ENCODE data around the gene MKS1.

- TF ChIP-seq USF2 (IDR thresholded peaks at IDR 0.05; ENCODE audit: low read length) (no peak), POLR2A (IDR thresholded peaks at IDR 0.05; ENCODE audit: control extremely low read depth in 1 of 2, low read depth in 2 of 2, low read length in 2 of 2) (no peak), TBP (IDR thresholded peaks at IDR 0.05; ENCODE audit: low read depth, low read length) (no peak), SP1 (IDR thresholded peaks at IDR 0.05; ENCODE audit: low read depth, low read length) (no peak), SIX5 (IDR thresholded peaks at IDR 0.05; ENCODE audit: low read depth, low read length) (no peak), JUND (IDR thresholded peaks at IDR 0.05; ENCODE audit: low read length) (no peak)
Measured at GRCh38 chr17:58181796-58182195, 37.3 kb downstream of the MKS1 start.

All from H1 (cell line).